ENCODE measurements around the gene KIF4A.
"Not testable (repeated sequence)": the region's sequence is repeated elsewhere in the genome, so short reads cannot be mapped to it uniquely, and the experiment has no call there.

The KIF4A gene

DNA sequence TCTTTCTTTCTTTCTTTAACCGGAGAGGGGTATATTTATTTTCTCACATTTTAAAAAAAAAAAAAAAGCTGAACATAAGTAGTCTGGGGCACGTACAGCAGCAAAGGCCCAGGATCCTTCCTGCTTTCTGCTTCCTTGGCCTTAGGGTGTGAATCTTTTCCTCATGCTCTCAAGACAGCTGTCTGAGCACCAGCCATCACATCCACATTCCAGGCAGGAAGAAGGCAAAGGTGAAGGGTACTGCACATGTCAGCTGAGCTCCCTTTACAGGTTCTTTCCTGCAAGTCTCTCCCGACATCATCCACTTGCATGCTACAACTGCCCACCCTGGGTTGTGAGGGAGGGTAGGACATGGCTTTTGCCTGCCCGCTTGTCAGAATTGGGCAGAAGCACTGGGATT is 69.6 kb downstream of the KIF4A start:
- Histone ChIP-seq H3K9me3 (replicated peaks; ENCODE audit: insufficient read depth, low read length) (no peaks in the 10 kb centered on the region), H2AFZ (ENCODE audit: low read length) (no peak overlapping the region), H3K9me2 (replicated peaks; ENCODE audit: insufficient read depth, low read length) (no peaks in the 10 kb centered on the region), H3K4me3 (ENCODE audit: low read length) (no peak overlapping the region), H3K4me1 (ENCODE audit: low read length) (no peaks in the 10 kb centered on the region), H3K79me2 (ENCODE audit: low read length) (no peaks in the 10 kb centered on the region), H3F3A (ENCODE audit: insufficient read depth, low read length) (no peaks in the 10 kb centered on the region), H4K20me1 (ENCODE audit: insufficient read depth, low read length) (no peaks in the 10 kb centered on the region), H3K4me2 (ENCODE audit: low read depth, low read length) (no peak overlapping the region), H3K27me3 (replicated peaks; ENCODE audit: insufficient read depth, low read length) (no peaks in the 10 kb centered on the region), H3K27ac (ENCODE audit: low read length) (no peak overlapping the region), H3K9ac (ENCODE audit: low read length) (no peak overlapping the region), H3K36me3 (replicated peaks; ENCODE audit: insufficient read depth, low read length) (no peaks in the 10 kb centered on the region)
- no peak for DNase-seq
- TF ChIP-seq, protein P1, sequence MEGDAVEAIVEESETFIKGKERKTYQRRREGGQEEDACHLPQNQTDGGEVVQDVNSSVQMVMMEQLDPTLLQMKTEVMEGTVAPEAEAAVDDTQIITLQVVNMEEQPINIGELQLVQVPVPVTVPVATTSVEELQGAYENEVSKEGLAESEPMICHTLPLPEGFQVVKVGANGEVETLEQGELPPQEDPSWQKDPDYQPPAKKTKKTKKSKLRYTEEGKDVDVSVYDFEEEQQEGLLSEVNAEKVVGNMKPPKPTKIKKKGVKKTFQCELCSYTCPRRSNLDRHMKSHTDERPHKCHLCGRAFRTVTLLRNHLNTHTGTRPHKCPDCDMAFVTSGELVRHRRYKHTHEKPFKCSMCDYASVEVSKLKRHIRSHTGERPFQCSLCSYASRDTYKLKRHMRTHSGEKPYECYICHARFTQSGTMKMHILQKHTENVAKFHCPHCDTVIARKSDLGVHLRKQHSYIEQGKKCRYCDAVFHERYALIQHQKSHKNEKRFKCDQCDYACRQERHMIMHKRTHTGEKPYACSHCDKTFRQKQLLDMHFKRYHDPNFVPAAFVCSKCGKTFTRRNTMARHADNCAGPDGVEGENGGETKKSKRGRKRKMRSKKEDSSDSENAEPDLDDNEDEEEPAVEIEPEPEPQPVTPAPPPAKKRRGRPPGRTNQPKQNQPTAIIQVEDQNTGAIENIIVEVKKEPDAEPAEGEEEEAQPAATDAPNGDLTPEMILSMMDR (IDR thresholded peaks at IDR 0.05; ENCODE audit: low read length), result no peak
- TF ChIP-seq EZH2phosphoT487 (IDR thresholded peaks at IDR 0.05; ENCODE audit: low read length) (no peak), EZH2 (optimal IDR thresholded peaks at IDR 0.05; ENCODE audit: low read depth, low read length) (no peak)

GRCh38 chrX:70360366-70360765 is 70.5 kb downstream of the KIF4A start:
- no peaks in the 10 kb centered on the region for H3K9me2 ChIP-seq (replicated peaks; ENCODE audit: insufficient read depth, low read length)
- no peak overlapping the region for H2AFZ ChIP-seq (ENCODE audit: low read length)
- TF ChIP-seq EZH2 (optimal IDR thresholded peaks at IDR 0.05; ENCODE audit: low read depth, low read length) (no peak), EZH2phosphoT487 (IDR thresholded peaks at IDR 0.05; ENCODE audit: low read length) (no peak)
- TF ChIP-seq, protein P1 (IDR thresholded peaks at IDR 0.05; ENCODE audit: low read length), result no peak
- H3K4me3 ChIP-seq (ENCODE audit: low read length), result no peak overlapping the region
- no peak overlapping the region for H3K9ac ChIP-seq (ENCODE audit: low read length)
- H3K27ac ChIP-seq (ENCODE audit: low read length), result no peak overlapping the region
- H3K4me2 ChIP-seq (ENCODE audit: low read depth, low read length), result no peak overlapping the region
- no peaks in the 10 kb centered on the region for H3K36me3 ChIP-seq (replicated peaks; ENCODE audit: insufficient read depth, low read length)
- H3K27me3 ChIP-seq (replicated peaks; ENCODE audit: insufficient read depth, low read length), result no peaks in the 10 kb centered on the region
- H3K9me3 ChIP-seq (replicated peaks; ENCODE audit: insufficient read depth, low read length), result no peaks in the 10 kb centered on the region
- no peaks in the 10 kb centered on the region for H3F3A ChIP-seq (ENCODE audit: insufficient read depth, low read length)
- DNase-seq, result no peak
- no peaks in the 10 kb centered on the region for H3K4me1 ChIP-seq (ENCODE audit: low read length)
- H4K20me1 ChIP-seq (ENCODE audit: insufficient read depth, low read length), result no peaks in the 10 kb centered on the region
- H3K79me2 ChIP-seq (ENCODE audit: low read length), result no peaks in the 10 kb centered on the region

GRCh38 chrX:70368731-70369130 is 78.8 kb downstream of the KIF4A start:
- H3F3A ChIP-seq (ENCODE audit: insufficient read depth, low read length); H3K9me3 ChIP-seq (replicated peaks; ENCODE audit: insufficient read depth, low read length); H3K27ac ChIP-seq (ENCODE audit: low read length); H2AFZ ChIP-seq (ENCODE audit: low read length); H3K79me2 ChIP-seq (ENCODE audit: low read length); H3K4me2 ChIP-seq (ENCODE audit: low read depth, low read length); H3K9ac ChIP-seq (ENCODE audit: low read length); H3K9me2 ChIP-seq (replicated peaks; ENCODE audit: insufficient read depth, low read length); H4K20me1 ChIP-seq (ENCODE audit: insufficient read depth, low read length); H3K4me3 ChIP-seq (ENCODE audit: low read length); H3K27me3 ChIP-seq (replicated peaks; ENCODE audit: insufficient read depth, low read length); H3K4me1 ChIP-seq (ENCODE audit: low read length); DNase-seq; H3K36me3 ChIP-seq (replicated peaks; ENCODE audit: insufficient read depth, low read length): not testable (repeated sequence)

DNA sequence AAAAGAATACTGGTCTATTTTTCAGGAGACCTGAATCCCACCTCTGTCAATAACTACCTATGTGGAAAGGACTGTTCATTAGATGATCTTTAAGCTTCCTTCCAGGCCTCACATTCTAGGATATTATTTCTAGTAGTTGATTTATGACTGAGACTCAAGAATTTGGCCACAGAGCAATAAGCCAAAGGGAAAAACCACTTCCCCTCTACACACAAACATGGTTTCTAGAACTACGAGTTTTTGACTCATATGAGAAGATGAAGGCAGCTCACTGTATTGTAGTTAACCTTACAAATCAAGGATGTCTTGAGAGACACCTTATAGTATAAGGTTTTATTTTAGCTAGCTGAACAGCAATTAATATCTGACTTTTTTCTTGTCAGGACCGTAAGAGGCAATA is 96.3 kb downstream of the KIF4A start:
- no peaks in the 10 kb centered on the region for H3K9me2 ChIP-seq (replicated peaks; ENCODE audit: insufficient read depth, low read length)
- H3K36me3 ChIP-seq (replicated peaks; ENCODE audit: insufficient read depth, low read length), result no peaks in the 10 kb centered on the region; the same call in 1 of the 2 replicates
- H3F3A ChIP-seq (ENCODE audit: insufficient read depth, low read length), result no peaks in the 10 kb centered on the region
- H3K27ac ChIP-seq (ENCODE audit: low read length), result no peak overlapping the region
- no peaks in the 10 kb centered on the region for H4K20me1 ChIP-seq (ENCODE audit: insufficient read depth, low read length)
- no peak overlapping the region for H3K9ac ChIP-seq (ENCODE audit: low read length)
- H3K4me3 ChIP-seq (ENCODE audit: low read length), result no peak overlapping the region
- H3K79me2 ChIP-seq (ENCODE audit: low read length), result no peaks in the 10 kb centered on the region
- H2AFZ ChIP-seq (ENCODE audit: low read length), result no peak overlapping the region
- DNase-seq, result no peak
- no peak for TF ChIP-seq EZH2phosphoT487 (IDR thresholded peaks at IDR 0.05; ENCODE audit: low read length)
- no peak for TF ChIP-seq EZH2 (optimal IDR thresholded peaks at IDR 0.05; ENCODE audit: low read depth, low read length)
- TF ChIP-seq, protein P1 (IDR thresholded peaks at IDR 0.05; ENCODE audit: low read length), result no peak
- H3K4me1 ChIP-seq (ENCODE audit: low read length), result no peaks in the 10 kb centered on the region
- H3K4me2 ChIP-seq (ENCODE audit: low read depth, low read length), result no peak overlapping the region
- no peaks in the 10 kb centered on the region for H3K27me3 ChIP-seq (replicated peaks; ENCODE audit: insufficient read depth, low read length)
- H3K9me3 ChIP-seq (replicated peaks; ENCODE audit: insufficient read depth, low read length), result no peaks in the 10 kb centered on the region

All from MM.1S (cell line).